MM.1S (cell line): ENCODE results near the gene HLA-DMB.

Experiments used
- DNase-seq: peaks from one replicate; pipeline ENCODE4 v3.0.0-alpha.2; 2015
- H2AFZ ChIP-seq: fragments of 300-600 bp; sonication (generic); 2 replicates; pipeline ENCODE4 v1.6.0; 2016; ENCODE audit warnings: antibody characterized with exemption, low read length
- H3F3A ChIP-seq: fragments of 300-600 bp; sonication (generic); 2 replicates; pipeline ENCODE4 v1.6.1; 2016; ENCODE audit warnings: mild to moderate bottlenecking, antibody characterized with exemption, low read length, moderate library complexity, mixed read lengths; ENCODE audit not compliant: insufficient read depth
- H3K27ac ChIP-seq: fragments of 300-600 bp; sonication (generic); 2 replicates; pipeline ENCODE4 v1.5.1; 2016; ENCODE audit warnings: mild to moderate bottlenecking, low read length
- H3K27me3 ChIP-seq: fragments of 300-600 bp; sonication (generic); replicated peaks from 2 replicates; pipeline ENCODE4 v1.6.0; 2016; ENCODE audit warnings: low read length; ENCODE audit not compliant: insufficient read depth
- H3K36me3 ChIP-seq: fragments of 300-600 bp; sonication (generic); replicated peaks from 2 replicates; pipeline ENCODE4 v1.6.1; 2016; ENCODE audit warnings: mild to moderate bottlenecking, low read length, mixed read lengths; ENCODE audit not compliant: insufficient read depth
- H3K4me1 ChIP-seq: fragments of 300-600 bp; sonication (generic); 2 replicates; pipeline ENCODE4 v1.6.1; 2016; ENCODE audit warnings: low read length, mixed read lengths
- H3K4me2 ChIP-seq: fragments of 300-600 bp; sonication (generic); 2 replicates; pipeline ENCODE4 v1.6.0; 2016; ENCODE audit warnings: low read depth, low read length
- H3K4me3 ChIP-seq: fragments of 300-600 bp; sonication (generic); 2 replicates; pipeline ENCODE4 v1.5.1; 2016; ENCODE audit warnings: low read length, mixed read lengths
- H3K79me2 ChIP-seq: fragments of 300-600 bp; sonication (generic); 2 replicates; pipeline ENCODE4 v1.6.1; 2016; ENCODE audit warnings: mixed run types, low read length, mixed read lengths
- H3K9ac ChIP-seq: fragments of 300-600 bp; sonication (generic); 2 replicates; pipeline ENCODE4 v1.6.1; 2016; ENCODE audit warnings: low read length, mixed read lengths
- H3K9me2 ChIP-seq: fragments of 300-600 bp; sonication (generic); replicated peaks from 2 replicates; pipeline ENCODE4 v1.6.1; 2016; ENCODE audit warnings: mild to moderate bottlenecking, low read length, mixed read lengths; ENCODE audit not compliant: insufficient read depth
- H3K9me3 ChIP-seq: fragments of 300-600 bp; sonication (generic); replicated peaks from 2 replicates; pipeline ENCODE4 v1.6.1; 2016; ENCODE audit warnings: mild to moderate bottlenecking, low read length, mixed read lengths; ENCODE audit not compliant: insufficient read depth
- H4K20me1 ChIP-seq: fragments of 300-600 bp; sonication (generic); 2 replicates; pipeline ENCODE4 v1.6.1; 2016; ENCODE audit warnings: mild to moderate bottlenecking, low read length, moderate library complexity, mixed read lengths; ENCODE audit not compliant: insufficient read depth
- CTCF ChIP-seq: fragments of 300-600 bp; sonication (generic); IDR thresholded peaks from 2 replicates; pipeline ENCODE4 v1.5.1; 2016; ENCODE audit warnings: antibody characterized with exemption, low read length, mixed read lengths
- EZH2 ChIP-seq: fragments of 300-600 bp; sonication (generic); optimal IDR thresholded peaks from 2 replicates; pipeline ENCODE3; 2017; ENCODE audit warnings: low read depth, mild to moderate bottlenecking, antibody characterized with exemption, low read length, mixed read lengths
- EZH2phosphoT487 ChIP-seq: fragments of 300-600 bp; sonication (generic); IDR thresholded peaks from 2 replicates; pipeline ENCODE4 v1.6.1; 2018; ENCODE audit warnings: antibody characterized with exemption, low read length

Gene HLA-DMB

GRCh38 chr6:32920715-32921114 lies 20.1 kb downstream of the HLA-DMB start:
- Histone ChIP-seq H3K27ac (no peak overlapping the region), H3K36me3 (no peaks in the 10 kb centered on the region), H3K9ac (no peak overlapping the region), H3K79me2 (no peaks in the 10 kb centered on the region), H3K9me3 (no peaks in the 10 kb centered on the region), H3K4me3 (no peak overlapping the region), H3F3A (no peaks in the 10 kb centered on the region), H3K9me2 (no peaks in the 10 kb centered on the region), H3K27me3 (no peaks in the 10 kb centered on the region), H3K4me2 (no peak overlapping the region), H4K20me1 (no peaks in the 10 kb centered on the region), H3K4me1 (no peaks in the 10 kb centered on the region), H2AFZ (no peak overlapping the region)
- no peak for TF ChIP-seq EZH2
- TF ChIP-seq EZH2phosphoT487: no peak
- no peak for TF ChIP-seq CTCF
- DNase-seq: no peak

- H3F3A ChIP-seq: no peaks in the 10 kb centered on the region
- H4K20me1 ChIP-seq: no peaks in the 10 kb centered on the region
- H2AFZ ChIP-seq: no peak overlapping the region
- no peak overlapping the region for H3K4me3 ChIP-seq
- no peaks in the 10 kb centered on the region for H3K9me3 ChIP-seq
- TF ChIP-seq EZH2phosphoT487: no peak
- no peak for TF ChIP-seq CTCF
- no peak for TF ChIP-seq EZH2
- no peak for DNase-seq
- H3K9me2 ChIP-seq: no peaks in the 10 kb centered on the region
- H3K27me3 ChIP-seq: no peaks in the 10 kb centered on the region
- no peaks in the 10 kb centered on the region for H3K4me1 ChIP-seq
- no peak overlapping the region for H3K4me2 ChIP-seq
- H3K27ac ChIP-seq: no peak overlapping the region
- no peaks in the 10 kb centered on the region for H3K36me3 ChIP-seq
- H3K9ac ChIP-seq: no peak overlapping the region
- H3K79me2 ChIP-seq: no peaks in the 10 kb centered on the region
Measured at GRCh38 chr6:32912951-32913350, 27.9 kb downstream of the HLA-DMB start.

GRCh38 chr6:32908897-32909296 lies 31.9 kb downstream of the HLA-DMB start:
- H4K20me1 ChIP-seq: no peaks in the 10 kb centered on the region
- H3K4me2 ChIP-seq: no peak overlapping the region
- H2AFZ ChIP-seq: no peak overlapping the region
- no peaks in the 10 kb centered on the region for H3K9me2 ChIP-seq
- no peaks in the 10 kb centered on the region for H3K36me3 ChIP-seq
- DNase-seq: no peak
- H3F3A ChIP-seq: no peaks in the 10 kb centered on the region
- no peak overlapping the region for H3K9ac ChIP-seq
- H3K4me1 ChIP-seq: no peaks in the 10 kb centered on the region
- no peaks in the 10 kb centered on the region for H3K9me3 ChIP-seq
- no peak overlapping the region for H3K4me3 ChIP-seq
- no peaks in the 10 kb centered on the region for H3K27me3 ChIP-seq
- H3K79me2 ChIP-seq: no peaks in the 10 kb centered on the region
- TF ChIP-seq EZH2 (no peak), CTCF (no peak), EZH2phosphoT487 (no peak)
- H3K27ac ChIP-seq: no peak overlapping the region
